HepG2 (cell line): ENCODE results near the gene FBRSL1. TPM values are rescaled to one million over a fixed set of nuclear protein-coding genes. Genes with fewer than 3 reads are reported as not detected.
A peak's percentile ranks its signal among the peaks of the same experiment; 100 is the strongest.

Experiments
- ATAC-seq: fragments of 200-7000 bp; cut with Tn5 transposase; 3 replicates; pipeline ENCODE4 v1.9.1; 2020; ENCODE audit warnings: mild to moderate bottlenecking, moderate library complexity
- BruUV-seq: library from RNA; stranded (reverse); fragments of 400-500 nt; replicated peaks from 2 replicates; lab custom pipeline; 2021; lab: Mats Ljungman, UMichigan
- CTCF ChIA-PET: fragments of 300-600 bp; formaldehyde crosslinking; extraction: SDS; loops from one replicate; lab custom pipeline; 2021; ENCODE audit warnings: low total read pairs, inconsistent platforms, low intra/inter-chr PET ratio; lab: Yijun Ruan, JAX
- POLR2A ChIA-PET: fragments of 350-600 bp; sonication (Branson Sonifier 250); formaldehyde crosslinking; loops from one replicate; lab custom pipeline; 2020; ENCODE audit warnings: antibody characterized with exemption, inconsistent platforms; lab: Yijun Ruan, JAX
- DNase-seq: peaks from one replicate; pipeline ENCODE4 v3.0.0-alpha.2; 2015; ENCODE audit warnings: low spot score
- FAIRE-seq: peaks from 3 replicates; lab custom pipeline; 2011; peaks lifted over from hg19 to GRCh38; lab: Jason Lieb, UNC
- H2AFZ ChIP-seq: one replicate; pipeline ENCODE4 v1.6.1; 2011; ENCODE audit warnings: low read length, inconsistent platforms
- H3K27ac ChIP-seq: fragments of 300-600 bp; 3 replicates; pipeline ENCODE4 v1.8.0; 2011; ENCODE audit warnings: mixed run types, mild to moderate bottlenecking, mixed read lengths, low read length, inconsistent platforms; ENCODE audit not compliant: insufficient read depth; ENCODE audit errors: extremely low read length
- H3K27me3 ChIP-seq, 2 experiments: fragments of 200-600 bp in 1 of 2; 2 replicates in 1 of 2; 3 replicates in 1 of 2; pipeline versions ENCODE4 v1.6.0 to v1.8.0; 2011; ENCODE audit warnings: low read length in 2 of 2, mild to moderate bottlenecking in 2 of 2, moderate library complexity in 2 of 2, inconsistent platforms in 1 of 2; ENCODE audit not compliant: insufficient read depth in 2 of 2, control insufficient read depth in 1 of 2
- H3K36me3 ChIP-seq, 2 experiments: fragments of 200-600 bp in 1 of 2; replicated peaks in 1 of 2; 2 replicates in 1 of 2; 3 replicates in 1 of 2; pipeline versions ENCODE4 v1.5.1 to v1.8.0; 2011; ENCODE audit warnings: low read length in 2 of 2, inconsistent platforms in 1 of 2; ENCODE audit not compliant: insufficient read depth in 2 of 2, control insufficient read depth in 1 of 2
- H3K4me1 ChIP-seq: 2 replicates; pipeline ENCODE4 v1.5.1; 2012; ENCODE audit warnings: low read length, inconsistent platforms; ENCODE audit not compliant: insufficient read depth
- H3K4me2 ChIP-seq: 2 replicates; pipeline ENCODE4 v1.6.0; 2011; ENCODE audit warnings: low read depth, low read length, inconsistent platforms
- H3K4me3 ChIP-seq, 3 experiments: fragments of 200-600 bp in 1 of 3; sonication (generic), shearing (Covaris generic) in 1 of 3; replicated peaks in 1 of 3; 2 replicates each; pipeline ENCODE4 v1.5.1; 2011 to 2016; ENCODE audit warnings: low read length in 3 of 3, inconsistent platforms in 2 of 3, low read depth in 2 of 3, mild to moderate bottlenecking in 2 of 3, control low read depth in 1 of 3, mixed read lengths in 1 of 3; ENCODE audit not compliant: insufficient read depth in 1 of 3
- H3K79me2 ChIP-seq: one replicate; pipeline ENCODE4 v1.6.1; 2011; ENCODE audit warnings: low read length, inconsistent platforms; ENCODE audit not compliant: insufficient read depth
- H3K9ac ChIP-seq: 2 replicates; pipeline ENCODE4 v1.6.0; 2011; ENCODE audit warnings: mild to moderate bottlenecking, low read depth, low read length, inconsistent platforms; ENCODE audit not compliant: insufficient read depth
- H3K9me3 ChIP-seq: 2 replicates; pipeline ENCODE4 v1.5.1; 2012; ENCODE audit warnings: mild to moderate bottlenecking, low read length
- H4K20me1 ChIP-seq: 2 replicates; pipeline ENCODE4 v1.6.0; 2011; ENCODE audit warnings: inconsistent platforms, mild to moderate bottlenecking, low read length, moderate library complexity; ENCODE audit not compliant: insufficient read depth
- AGO2 ChIP-seq: fragments of 200-400 bp; formaldehyde crosslinking; optimal IDR thresholded peaks from 2 replicates; pipeline ENCODE3; 2017; ENCODE audit warnings: mild to moderate bottlenecking, low read depth, low read length, moderate library complexity
- CEBPB ChIP-seq: IDR thresholded peaks from 2 replicates; pipeline ENCODE4 v1.6.1; 2011; ENCODE audit warnings: low read depth, low read length, improper control_type of control experiment, borderline replicate concordance
- HNRNPK ChIP-seq: fragments of 200-400 bp; formaldehyde crosslinking; IDR thresholded peaks from 2 replicates; pipeline ENCODE4 v1.6.1; 2018; ENCODE audit warnings: low read length, low read depth, moderate library complexity, mild to moderate bottlenecking; ENCODE audit not compliant: poor library complexity, severe bottlenecking
- MBD4 ChIP-seq: IDR thresholded peaks from 2 replicates; pipeline ENCODE4 v1.6.1; 2012; ENCODE audit warnings: low read length, inconsistent platforms, borderline replicate concordance
- ZNF567 ChIP-seq: sonication (generic); formaldehyde crosslinking; IDR thresholded peaks from 2 replicates; pipeline ENCODE4 v1.8.1; 2023; ENCODE audit warnings: mild to moderate bottlenecking, missing genetic modification reagents, borderline replicate concordance
- WGBS: methylation state at CpG from one replicate; pipeline ENCODE4 v1.1.6; 2017; ENCODE audit warnings: low lambda C conversion rate; 5-methylcytosine and 5-hydroxymethylcytosine counted together
- in situ Hi-C: cut with HindIII; loops from 2 replicates; pipeline ENCODE4 v1.10.0; 2017; ENCODE audit warnings: low pct_unique_long_range_greater_than_20kb; ENCODE audit not compliant: extremely low pct_ligation_motif_present
- intact Hi-C: fragments of 100-400 bp; cut with micrococcal nuclease; formaldehyde crosslinking; loops from one replicate; pipeline ENCODE4 v1.10.0; 2022; ENCODE audit not compliant: unreplicated experiment
- polyA plus RNA-seq, 8 experiments: library from polyadenylated mRNA; depleted of rRNA in 3 of 8; stranded (reverse) in 7 of 8; unstranded in 1 of 8; fragments of >200 nt; fragmentation: Illumina TruSeq in 4 of 8; extraction: Trizol in 4 of 8; gene quantifications; 2 replicates each; pipeline versions ENCODE4 v1.2.1 to v1.2.3, GENCODE V29; 2011 to 2016; ENCODE audit warnings: low read depth in 4 of 8, missing spikeins in 1 of 8, mixed read lengths in 1 of 8; ENCODE audit not compliant: insufficient read depth in 1 of 8
- total RNA-seq, 5 experiments: library from RNA; depleted of rRNA; stranded (reverse); fragments of >200 nt; fragmentation: Illumina TruSeq; extraction: Trizol; gene quantifications; 2 replicates each; pipeline ENCODE4 v1.2.3, GENCODE V29; 2016; ENCODE audit warnings: low read depth in 1 of 5

The FBRSL1 gene
- total and polyA plus RNA-seq, 2 of the 13 experiments (the other 11 are each of a cell fraction or from before 2014, with no cell fraction given), result 3.6 to 7.9 TPM

GRCh38 chr12:132521200-132521580, 31.2 kb downstream of the FBRSL1 start:
- Histone ChIP-seq H3K27ac (no peak overlapping the region), H4K20me1 (peaks cover 12% of the 10 kb centered on the region; the same call in 1 of the 2 replicates), H3K79me2 (no peaks in the 10 kb centered on the region), H3K9me3 (peaks cover 9% of the 10 kb centered on the region), H3K4me1 (peaks cover 19% of the 10 kb centered on the region), H2AFZ (no peak overlapping the region), H3K27me3 (no peaks in the 10 kb centered on the region), H3K4me2 (no peak overlapping the region), H3K36me3 (peaks cover 2 to 3% of the 10 kb centered on the region in 2 experiments; a peak in 3 of 5 replicates), H3K9ac (no peak overlapping the region), H3K4me3 (no peak overlapping the region)
- DNase-seq (no peak), ATAC-seq (no peak), FAIRE-seq (no peak)
- intact Hi-C loops (loop anchor here (5.0 kb wide), 1 partner anchor 104 kb away; no protein-coding TSS in a partner anchor), in situ Hi-C loops (loop anchor here (5.0 kb wide), 1 partner anchor 104 kb away; no protein-coding TSS in a partner anchor)
- ChIA-PET POLR2A (no interaction called here), CTCF (interaction anchor here (3.3 kb wide), 1 partner anchor 106 kb away, joined by 31 read pairs; no protein-coding TSS in a partner anchor)
- TF ChIP-seq MBD4 (no peak), HNRNPK (no peak), CEBPB (no peak)
- 90% methylated on average over 6 of the region's 15 CpGs for WGBS
- BruUV-seq, result no TSS peak

GRCh38 chr12:132521712-132522292, 31.9 kb downstream of the FBRSL1 start:
- FAIRE-seq (no peak), ATAC-seq (no peak), DNase-seq (no peak)
- peaks cover 2 to 3% of the 10 kb centered on the region in 2 experiments; a peak in 3 of 5 replicates for H3K36me3 ChIP-seq
- peak; percentile 24 for TF ChIP-seq AGO2
- TF ChIP-seq ZNF567 (CRISPR knock-in tag), result no peak
- POLR2A ChIA-PET, result no interaction called here
- H2AFZ ChIP-seq, result no peak overlapping the region
- CTCF ChIA-PET, result interaction anchor here (3.3 kb wide), 1 partner anchor 107 kb away, joined by 31 read pairs; no protein-coding TSS in a partner anchor
- H3K9ac ChIP-seq, result no peak overlapping the region
- BruUV-seq, result no TSS peak
- no peaks in the 10 kb centered on the region for H3K27me3 ChIP-seq
- H3K4me3 ChIP-seq, result no peak overlapping the region
- H3K9me3 ChIP-seq, result peaks cover 9% of the 10 kb centered on the region
- H3K4me2 ChIP-seq, result no peak overlapping the region
- H3K79me2 ChIP-seq, result no peaks in the 10 kb centered on the region
- H3K4me1 ChIP-seq, result peaks cover 13% of the 10 kb centered on the region
- intact Hi-C loops (loop anchor here (5.0 kb wide), 1 partner anchor 105 kb away; no protein-coding TSS in a partner anchor), in situ Hi-C loops (loop anchor here (5.0 kb wide), 1 partner anchor 105 kb away; no protein-coding TSS in a partner anchor)
- H4K20me1 ChIP-seq, result peaks cover 12% of the 10 kb centered on the region; the same call in 1 of the 2 replicates
- 90% methylated on average over 13 of the region's 27 CpGs for WGBS
- no peak overlapping the region for H3K27ac ChIP-seq
